Measurements from ENCODE around the gene FIS1.
"Not testable (repeated sequence)": the region's sequence is repeated elsewhere in the genome, so short reads cannot be mapped to it uniquely, and the experiment has no call there.

FIS1 gene

DNA sequence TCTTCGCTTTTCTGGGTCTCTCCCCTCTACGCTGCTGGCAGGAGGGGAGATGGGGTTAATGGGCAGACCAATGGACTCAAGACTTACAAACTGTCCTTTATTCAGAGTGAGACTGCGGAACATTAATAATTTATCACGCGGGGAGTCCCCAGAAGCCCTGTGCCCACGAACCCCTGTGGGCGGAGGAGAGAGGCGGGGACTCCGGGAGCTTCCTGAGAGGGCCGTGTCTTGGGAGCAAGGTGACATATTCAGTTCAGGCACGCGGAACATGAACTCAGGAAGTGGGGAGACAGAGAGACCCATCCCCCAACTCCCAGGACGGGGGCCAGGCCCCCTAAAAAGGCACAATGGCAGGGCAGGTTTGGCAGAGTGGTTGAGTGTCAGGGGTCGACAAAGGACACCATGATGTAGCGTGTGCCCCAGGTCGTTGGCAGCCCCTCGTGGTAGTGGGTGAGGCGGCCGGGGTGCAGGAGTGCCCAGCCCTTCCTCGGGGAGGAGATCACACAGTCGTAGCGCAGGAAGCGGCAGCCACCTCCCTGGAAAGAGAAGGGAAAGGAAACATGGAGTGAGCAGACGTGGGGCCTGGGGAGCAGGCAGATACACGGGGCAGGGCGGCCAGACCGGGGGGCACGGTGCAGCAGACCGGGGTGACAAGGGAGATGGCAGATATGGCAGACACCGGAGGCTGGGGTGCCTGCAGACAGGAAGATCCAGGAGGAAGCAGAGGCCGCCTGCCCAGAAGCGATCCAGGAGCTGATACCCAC lies 38.8 kb downstream of the FIS1 start:
- in situ Hi-C loops (cut with HindIII; ENCODE audit: low sequenced_read_pairs): no loop called here
- TF ChIP-seq, protein P1, sequence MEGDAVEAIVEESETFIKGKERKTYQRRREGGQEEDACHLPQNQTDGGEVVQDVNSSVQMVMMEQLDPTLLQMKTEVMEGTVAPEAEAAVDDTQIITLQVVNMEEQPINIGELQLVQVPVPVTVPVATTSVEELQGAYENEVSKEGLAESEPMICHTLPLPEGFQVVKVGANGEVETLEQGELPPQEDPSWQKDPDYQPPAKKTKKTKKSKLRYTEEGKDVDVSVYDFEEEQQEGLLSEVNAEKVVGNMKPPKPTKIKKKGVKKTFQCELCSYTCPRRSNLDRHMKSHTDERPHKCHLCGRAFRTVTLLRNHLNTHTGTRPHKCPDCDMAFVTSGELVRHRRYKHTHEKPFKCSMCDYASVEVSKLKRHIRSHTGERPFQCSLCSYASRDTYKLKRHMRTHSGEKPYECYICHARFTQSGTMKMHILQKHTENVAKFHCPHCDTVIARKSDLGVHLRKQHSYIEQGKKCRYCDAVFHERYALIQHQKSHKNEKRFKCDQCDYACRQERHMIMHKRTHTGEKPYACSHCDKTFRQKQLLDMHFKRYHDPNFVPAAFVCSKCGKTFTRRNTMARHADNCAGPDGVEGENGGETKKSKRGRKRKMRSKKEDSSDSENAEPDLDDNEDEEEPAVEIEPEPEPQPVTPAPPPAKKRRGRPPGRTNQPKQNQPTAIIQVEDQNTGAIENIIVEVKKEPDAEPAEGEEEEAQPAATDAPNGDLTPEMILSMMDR (IDR thresholded peaks at IDR 0.05; ENCODE audit: low read depth, low read length, missing control alignments): no peak
- DNase-seq (ENCODE audit: low read depth): no peak
- H3K4me3 ChIP-seq (ENCODE audit: low read depth, low read length): no peak overlapping the region

DNA sequence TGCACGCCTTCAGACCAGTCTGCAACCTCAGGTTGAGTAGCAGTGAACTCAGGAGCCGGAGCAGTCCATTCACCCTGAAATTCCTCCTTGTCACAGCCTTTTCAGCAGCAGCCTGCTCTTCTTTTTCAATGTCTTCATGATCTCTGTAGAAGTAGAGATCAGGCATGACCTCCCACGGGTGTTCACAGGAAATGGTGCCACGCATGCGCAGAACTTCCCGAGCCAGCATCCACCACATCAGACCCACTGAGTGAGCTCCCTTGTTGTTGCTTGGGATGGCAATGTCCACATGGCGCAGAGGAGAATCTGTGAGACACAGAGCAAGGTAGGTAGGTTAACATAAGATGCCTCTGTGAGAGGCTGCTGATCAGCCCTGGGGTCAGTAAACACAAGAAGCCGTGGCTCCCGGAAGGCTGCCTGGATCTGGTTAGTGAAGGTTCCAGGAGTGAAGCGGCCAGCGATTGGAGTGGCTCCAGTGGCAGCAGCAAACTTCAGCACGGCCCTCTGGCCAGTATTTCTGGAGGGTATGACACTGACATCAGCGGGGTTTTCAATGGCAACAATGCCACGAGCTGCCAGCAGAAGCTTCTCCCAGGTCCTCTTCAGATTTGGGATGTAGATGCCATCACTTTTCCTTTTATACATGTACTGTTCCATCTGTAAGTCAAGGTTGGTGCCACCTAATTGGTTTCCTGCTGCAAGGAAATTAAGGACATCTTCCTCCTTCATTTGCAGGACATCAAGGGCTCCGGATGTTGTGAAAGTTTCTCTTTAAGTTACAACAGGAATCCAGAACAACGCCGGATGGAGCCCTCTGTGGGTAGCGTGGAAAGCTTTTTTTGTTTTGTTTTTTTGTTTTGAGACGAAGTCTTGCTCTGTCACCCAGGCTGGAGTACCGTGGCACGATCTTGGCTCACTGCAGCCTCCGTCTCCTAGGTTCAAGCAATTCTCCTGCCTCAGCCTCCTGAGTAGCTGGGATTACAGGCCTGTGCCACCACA lies 40.8 kb downstream of the FIS1 start:
- in situ Hi-C loops (cut with HindIII; ENCODE audit: low sequenced_read_pairs); H3K4me3 ChIP-seq (ENCODE audit: low read depth, low read length); DNase-seq (ENCODE audit: low read depth): not testable (repeated sequence)

DNA sequence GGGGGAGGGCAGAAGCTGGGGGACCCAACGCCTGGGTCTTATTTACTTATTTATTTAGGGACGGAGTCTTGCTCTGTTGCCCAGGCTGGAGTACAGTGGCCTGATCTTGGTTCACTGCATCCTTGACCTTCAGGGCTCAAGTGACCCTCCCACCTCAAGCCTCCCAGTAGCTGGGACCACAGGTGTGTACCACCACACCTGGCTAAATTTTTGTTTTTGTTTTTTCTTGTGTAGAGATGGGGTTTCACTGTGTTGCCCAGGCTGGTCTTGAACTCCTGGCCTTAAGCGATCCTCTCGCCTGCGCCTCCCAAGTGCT lies 42.3 kb downstream of the FIS1 start:
- no peak overlapping the region for H3K4me3 ChIP-seq (ENCODE audit: low read depth, low read length)
- in situ Hi-C loops (cut with HindIII; ENCODE audit: low sequenced_read_pairs): no loop called here
- DNase-seq (ENCODE audit: low read depth): no peak
- TF ChIP-seq, protein P1 (IDR thresholded peaks at IDR 0.05; ENCODE audit: low read depth, low read length, missing control alignments): no peak

DNA sequence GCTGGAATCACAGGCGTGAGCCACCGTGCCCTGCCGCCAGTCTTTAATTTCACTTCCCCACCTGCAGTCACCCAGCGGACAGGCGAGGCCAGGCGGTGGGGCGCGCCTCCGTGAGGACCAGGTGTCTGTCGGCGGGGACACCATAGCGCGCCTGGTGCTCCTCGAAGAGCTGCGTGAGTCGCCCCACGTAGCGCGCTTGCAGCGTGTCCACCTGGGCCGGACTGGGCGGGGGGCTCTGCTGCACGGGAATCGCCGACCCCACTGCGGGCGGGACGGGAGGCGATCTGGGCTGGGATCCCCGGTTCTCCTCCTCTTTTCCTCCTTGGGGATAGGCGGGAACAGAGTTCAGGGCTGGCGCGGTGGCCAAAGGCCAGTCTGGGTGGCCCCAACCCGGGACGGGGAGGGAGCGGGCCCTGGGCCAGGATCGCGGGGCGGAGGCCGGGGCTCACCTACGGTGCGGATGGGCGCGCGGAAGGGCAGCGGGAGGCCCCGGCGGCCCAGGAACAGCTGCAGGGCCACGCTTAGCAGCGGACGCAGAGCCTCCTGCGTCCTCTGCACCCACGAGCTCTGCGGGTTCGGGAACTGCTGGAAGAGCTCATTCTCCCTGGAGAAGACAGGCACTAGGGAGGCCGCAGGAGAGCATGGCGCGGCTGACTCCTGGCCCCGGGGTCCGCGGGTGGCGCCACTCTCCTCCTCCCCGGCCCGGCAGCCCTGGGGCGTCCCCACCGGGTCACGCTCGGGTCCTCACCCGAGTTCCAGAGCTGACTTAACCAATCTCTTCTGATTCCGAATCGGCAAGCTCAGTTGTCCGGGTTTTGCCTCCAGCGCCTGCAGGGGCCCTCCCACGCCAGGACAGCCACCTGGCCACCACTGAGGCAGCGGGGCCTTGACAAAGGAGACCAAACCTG lies 42.9 kb downstream of the FIS1 start:
- H3K4me3 ChIP-seq (ENCODE audit: low read depth, low read length): peak overlapping the region; percentile 12
- TF ChIP-seq, protein P1 (IDR thresholded peaks at IDR 0.05; ENCODE audit: low read depth, low read length, missing control alignments): no peak
- in situ Hi-C loops (cut with HindIII; ENCODE audit: low sequenced_read_pairs): no loop called here

DNA sequence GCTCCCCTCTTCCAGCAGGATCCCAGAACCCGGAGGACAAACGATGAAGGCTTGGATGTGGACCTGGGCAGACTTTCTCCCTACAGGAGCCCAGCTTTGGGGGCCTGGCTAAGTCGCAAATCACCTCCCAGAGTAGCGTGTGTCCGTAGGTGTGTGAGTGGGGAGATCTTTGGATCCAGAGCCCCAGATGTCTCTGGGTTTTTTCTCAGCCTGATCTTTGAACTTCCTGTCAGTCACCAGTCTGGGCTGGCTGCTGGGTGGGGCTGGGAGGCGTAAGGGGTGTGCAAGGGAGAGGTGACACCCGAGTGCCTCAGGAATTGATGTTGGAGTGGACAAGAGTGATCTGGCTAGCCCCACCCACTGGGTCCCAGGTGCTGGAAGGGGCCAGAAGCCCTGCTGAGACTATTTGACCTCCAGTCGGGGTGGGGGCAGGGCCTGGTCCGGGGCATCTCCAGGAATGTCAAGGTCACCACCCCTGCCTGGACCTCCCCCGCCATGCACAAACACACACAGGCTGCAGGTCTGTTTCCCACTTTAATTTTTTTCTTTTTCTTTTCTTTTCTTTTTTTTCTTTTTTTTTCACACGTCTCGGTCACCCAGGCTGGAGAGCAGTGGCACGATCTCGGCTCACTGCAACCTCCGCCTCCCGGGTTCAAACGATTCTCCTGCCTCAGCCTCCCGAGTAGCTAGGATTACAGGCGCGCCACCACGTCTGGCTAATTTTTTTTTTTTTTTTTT lies 43.9 kb downstream of the FIS1 start, which contains the start of gene MOGAT3:
MOGAT3 (minus strand) TSS at position 175 of the 738 bp plus-strand sequence. CDS start 182 bp downstream, outside the sequence.
- TF ChIP-seq, protein P1 (IDR thresholded peaks at IDR 0.05; ENCODE audit: low read depth, low read length, missing control alignments): no peak
- peak within 1 kb of the TSS; percentile 12 for H3K4me3 ChIP-seq (ENCODE audit: low read depth, low read length)
- no peak for DNase-seq (ENCODE audit: low read depth)
- in situ Hi-C loops (cut with HindIII; ENCODE audit: low sequenced_read_pairs): no loop called here

More for the DNA sequence above, 42.9 kb downstream of the FIS1 start:
- no peak for DNase-seq (ENCODE audit: low read depth)

DNA sequence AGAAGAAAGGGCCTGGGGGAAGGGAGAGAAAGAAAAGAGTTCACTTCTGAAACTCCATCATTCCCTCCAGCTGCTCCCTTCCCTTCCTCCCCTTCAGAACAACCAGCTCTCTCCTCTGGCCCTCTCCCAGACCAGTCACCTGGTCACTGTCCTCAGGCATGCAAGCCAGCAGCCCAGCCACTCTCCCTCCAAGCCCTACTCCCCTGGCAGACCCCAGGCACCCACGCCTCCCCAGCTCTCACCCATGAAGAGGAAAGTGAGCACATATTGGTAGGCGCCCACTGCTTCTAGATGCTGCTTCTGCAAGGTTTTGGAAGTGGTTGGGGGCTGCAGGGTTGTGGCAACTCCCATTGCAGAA lies 44.4 kb downstream of the FIS1 start:
- in situ Hi-C loops (cut with HindIII; ENCODE audit: low sequenced_read_pairs): no loop called here
- no peak overlapping the region for H3K4me3 ChIP-seq (ENCODE audit: low read depth, low read length)
- DNase-seq (ENCODE audit: low read depth): no peak
- TF ChIP-seq, protein P1 (IDR thresholded peaks at IDR 0.05; ENCODE audit: low read depth, low read length, missing control alignments): no peak

DNA sequence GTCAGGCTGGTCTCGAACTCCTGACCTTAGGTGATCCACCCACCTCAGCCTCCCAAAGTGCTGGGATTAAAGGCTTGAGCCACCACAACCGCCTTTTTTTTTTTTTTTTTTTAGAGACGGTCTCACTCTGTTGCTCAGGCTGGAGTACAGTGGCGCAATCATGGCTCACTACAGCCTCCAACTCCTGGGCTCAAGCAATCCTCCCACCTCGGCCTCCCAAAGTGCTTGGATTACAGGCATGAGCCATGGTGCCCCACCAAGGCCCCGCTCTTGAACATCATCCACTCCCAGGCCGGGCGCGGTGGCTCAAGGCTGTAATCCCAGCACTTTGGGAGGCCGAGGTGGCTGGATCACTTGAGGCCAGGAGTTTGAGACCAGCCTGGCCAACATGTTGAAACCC lies 45.4 kb downstream of the FIS1 start:
- in situ Hi-C loops (cut with HindIII; ENCODE audit: low sequenced_read_pairs); H3K4me3 ChIP-seq (ENCODE audit: low read depth, low read length); DNase-seq (ENCODE audit: low read depth): not testable (repeated sequence)

Data from astrocyte of the cerebellum (primary cell).